Ishikawa (cell line): ENCODE results near the gene DPH6.

Experiments used
- EGR1 ChIP-seq: IDR thresholded peaks from 2 replicates; pipeline ENCODE4 v1.6.1; 2012
- EP300 ChIP-seq: IDR thresholded peaks from 2 replicates; pipeline ENCODE4 v1.6.1; 2012; ENCODE audit warnings: borderline replicate concordance
- TEAD4 ChIP-seq: IDR thresholded peaks from 2 replicates; pipeline ENCODE4 v1.6.1; 2012
- YY1 ChIP-seq: IDR thresholded peaks from 2 replicates; pipeline ENCODE4 v1.6.1; 2012; ENCODE audit warnings: low read depth

- no peak for TF ChIP-seq YY1
- TF ChIP-seq EGR1: no peak
- TF ChIP-seq EP300: no peak
- TF ChIP-seq TEAD4: no peak
These were observed 54.8 kb downstream of the DPH6 start for GRCh38 chr15:35491173-35491572.
